ENCODE measurements around the gene ELN. TPM values are rescaled to one million over a fixed set of nuclear protein-coding genes. Genes with fewer than 3 reads are reported as not detected.
"Not testable (repeated sequence)": the region's sequence is repeated elsewhere in the genome, so short reads cannot be mapped to it uniquely, and the experiment has no call there.

ELN gene
- not detected in 2 replicates for total RNA-seq (2014; rRNA removed; shearing (Covaris generic); ENCODE audit: low replicate concordance)

- H4K20me1 ChIP-seq (ENCODE audit: insufficient read depth, low read depth, low read length) = no peaks in the 10 kb centered on the region
- H3K4me1 ChIP-seq (ENCODE audit: low read length) = no peaks in the 10 kb centered on the region; the same call in 1 of the 2 replicates
- no peaks in the 10 kb centered on the region for H3K79me2 ChIP-seq (ENCODE audit: low read length)
- no peaks in the 10 kb centered on the region for H3K36me3 ChIP-seq (ENCODE audit: insufficient read depth, low read length)
- H2AFZ ChIP-seq (ENCODE audit: low read length) = no peak within 1 kb of the TSS
- no peak within 1 kb of the TSS for H3K4me3 ChIP-seq (ENCODE audit: low read length)
- no peak within 1 kb of the TSS for H3K9ac ChIP-seq (ENCODE audit: low read length)
- H3K9me3 ChIP-seq (ENCODE audit: low read length) = no peaks in the 10 kb centered on the region
- H3K4me2 ChIP-seq (ENCODE audit: low read depth, low read length, poor library complexity, severe bottlenecking) = no peak within 1 kb of the TSS
- DNase-seq = no peak
- H3K9me2 ChIP-seq (replicated peaks; ENCODE audit: insufficient read depth, low read length) = no peaks in the 10 kb centered on the region
- H3K27ac ChIP-seq (ENCODE audit: low read length) = no peak within 1 kb of the TSS
- no peaks in the 10 kb centered on the region for H3K27me3 ChIP-seq (ENCODE audit: low read length)
Observed at GRCh38 chr7:74027683-74028320, at the start of gene ELN. Gene ELN, plus strand, starts transcription at chr7:74028173. Its CDS starts 15 bp downstream, at chr7:74028188.

- no peak overlapping the region for H3K9ac ChIP-seq (ENCODE audit: low read length)
Observed at GRCh38 chr7:73978661-73979563, 49.1 kb upstream of the ELN start.

GRCh38 chr7:73979656-73980055 lies 48.3 kb upstream of the ELN start:
- H3K36me3 ChIP-seq (ENCODE audit: insufficient read depth, low read length); H4K20me1 ChIP-seq (ENCODE audit: insufficient read depth, low read depth, low read length); H3K9ac ChIP-seq (ENCODE audit: low read length); H3K4me3 ChIP-seq (ENCODE audit: low read length); H2AFZ ChIP-seq (ENCODE audit: low read length); H3K27ac ChIP-seq (ENCODE audit: low read length); H3K27me3 ChIP-seq (ENCODE audit: low read length); H3K9me3 ChIP-seq (ENCODE audit: low read length); DNase-seq; H3K9me2 ChIP-seq (replicated peaks; ENCODE audit: insufficient read depth, low read length); H3K79me2 ChIP-seq (ENCODE audit: low read length); H3K4me2 ChIP-seq (ENCODE audit: low read depth, low read length, poor library complexity, severe bottlenecking): not testable (repeated sequence)
- peaks cover 11% of the 10 kb centered on the region for H3K4me1 ChIP-seq (ENCODE audit: low read length)

More at GRCh38 chr7:73978661-73979563, 49.1 kb upstream of the ELN start:
- H3K4me1 ChIP-seq (ENCODE audit: low read length) = peaks cover 11% of the 10 kb centered on the region
- H3K79me2 ChIP-seq (ENCODE audit: low read length) = no peaks in the 10 kb centered on the region
- H3K9me2 ChIP-seq (replicated peaks; ENCODE audit: insufficient read depth, low read length) = no peaks in the 10 kb centered on the region
- H3K36me3 ChIP-seq (ENCODE audit: insufficient read depth, low read length) = no peaks in the 10 kb centered on the region
- H3K27me3 ChIP-seq (ENCODE audit: low read length) = no peaks in the 10 kb centered on the region
- H3K4me3 ChIP-seq (ENCODE audit: low read length) = no peak overlapping the region
- no peak overlapping the region for H3K4me2 ChIP-seq (ENCODE audit: low read depth, low read length, poor library complexity, severe bottlenecking)
- no peak overlapping the region for H3K27ac ChIP-seq (ENCODE audit: low read length)
- H3K9me3 ChIP-seq (ENCODE audit: low read length) = no peaks in the 10 kb centered on the region
- H2AFZ ChIP-seq (ENCODE audit: low read length) = no peak overlapping the region
- DNase-seq = peak; percentile 92
- H4K20me1 ChIP-seq (ENCODE audit: insufficient read depth, low read depth, low read length) = 0 out of 2 replicates have a peak, but pooled peaks cover 2% of the 10 kb centered on the region

- no peaks in the 10 kb centered on the region for H3K9me2 ChIP-seq (replicated peaks; ENCODE audit: insufficient read depth, low read length)
- no peaks in the 10 kb centered on the region for H3K27me3 ChIP-seq (ENCODE audit: low read length)
- H3K9me3 ChIP-seq (ENCODE audit: low read length) = no peaks in the 10 kb centered on the region
- H3K4me2 ChIP-seq (ENCODE audit: low read depth, low read length, poor library complexity, severe bottlenecking) = no peak overlapping the region
- H3K79me2 ChIP-seq (ENCODE audit: low read length) = no peaks in the 10 kb centered on the region
- no peak overlapping the region for H3K9ac ChIP-seq (ENCODE audit: low read length)
- H3K27ac ChIP-seq (ENCODE audit: low read length) = no peak overlapping the region
- H2AFZ ChIP-seq (ENCODE audit: low read length) = no peak overlapping the region
- H3K36me3 ChIP-seq (ENCODE audit: insufficient read depth, low read length) = no peaks in the 10 kb centered on the region
- 0 out of 2 replicates have a peak, but pooled peaks cover 2% of the 10 kb centered on the region for H4K20me1 ChIP-seq (ENCODE audit: insufficient read depth, low read depth, low read length)
- DNase-seq = no peak
- H3K4me3 ChIP-seq (ENCODE audit: low read length) = no peak overlapping the region
- H3K4me1 ChIP-seq (ENCODE audit: low read length) = peaks cover 11% of the 10 kb centered on the region
Observed at GRCh38 chr7:73980206-73980605, 47.8 kb upstream of the ELN start.

- H3K9me3 ChIP-seq (ENCODE audit: low read length) = no peaks in the 10 kb centered on the region
- no peak overlapping the region for H2AFZ ChIP-seq (ENCODE audit: low read length)
- peaks cover 10% of the 10 kb centered on the region for H3K4me1 ChIP-seq (ENCODE audit: low read length)
- 0 out of 2 replicates have a peak, but pooled peaks cover 2% of the 10 kb centered on the region for H4K20me1 ChIP-seq (ENCODE audit: insufficient read depth, low read depth, low read length)
- H3K9ac ChIP-seq (ENCODE audit: low read length) = no peak overlapping the region
- H3K27ac ChIP-seq (ENCODE audit: low read length) = no peak overlapping the region
- no peaks in the 10 kb centered on the region for H3K27me3 ChIP-seq (ENCODE audit: low read length)
- H3K79me2 ChIP-seq (ENCODE audit: low read length) = no peaks in the 10 kb centered on the region
- DNase-seq = no peak
- no peak overlapping the region for H3K4me3 ChIP-seq (ENCODE audit: low read length)
- H3K4me2 ChIP-seq (ENCODE audit: low read depth, low read length, poor library complexity, severe bottlenecking) = no peak overlapping the region
- H3K9me2 ChIP-seq (replicated peaks; ENCODE audit: insufficient read depth, low read length) = no peaks in the 10 kb centered on the region
- H3K36me3 ChIP-seq (ENCODE audit: insufficient read depth, low read length) = no peaks in the 10 kb centered on the region
Observed at GRCh38 chr7:73981933-73982332, 46.0 kb upstream of the ELN start.

GRCh38 chr7:73983437-73984164 lies 44.4 kb upstream of the ELN start:
- Histone ChIP-seq H3K9ac (ENCODE audit: low read length) (no peak overlapping the region), H3K4me2 (ENCODE audit: low read depth, low read length, poor library complexity, severe bottlenecking) (no peak overlapping the region), H2AFZ (ENCODE audit: low read length) (no peak overlapping the region), H4K20me1 (ENCODE audit: insufficient read depth, low read depth, low read length) (no peaks in the 10 kb centered on the region), H3K27ac (ENCODE audit: low read length) (no peak overlapping the region), H3K79me2 (ENCODE audit: low read length) (no peaks in the 10 kb centered on the region), H3K4me3 (ENCODE audit: low read length) (no peak overlapping the region), H3K27me3 (ENCODE audit: low read length) (no peaks in the 10 kb centered on the region), H3K9me3 (ENCODE audit: low read length) (no peaks in the 10 kb centered on the region), H3K4me1 (ENCODE audit: low read length) (peaks cover 5% of the 10 kb centered on the region), H3K36me3 (ENCODE audit: insufficient read depth, low read length) (no peaks in the 10 kb centered on the region), H3K9me2 (replicated peaks; ENCODE audit: insufficient read depth, low read length) (no peaks in the 10 kb centered on the region)
- no peak for DNase-seq

GRCh38 chr7:73984481-73985205 lies 43.3 kb upstream of the ELN start:
- H3K9ac ChIP-seq (ENCODE audit: low read length) = no peak overlapping the region
- no peaks in the 10 kb centered on the region for H3K36me3 ChIP-seq (ENCODE audit: insufficient read depth, low read length)
- no peak overlapping the region for H2AFZ ChIP-seq (ENCODE audit: low read length)
- no peak for DNase-seq
- H4K20me1 ChIP-seq (ENCODE audit: insufficient read depth, low read depth, low read length) = no peaks in the 10 kb centered on the region
- no peaks in the 10 kb centered on the region for H3K27me3 ChIP-seq (ENCODE audit: low read length)
- no peaks in the 10 kb centered on the region for H3K9me3 ChIP-seq (ENCODE audit: low read length)
- H3K4me3 ChIP-seq (ENCODE audit: low read length) = no peak overlapping the region
- H3K4me2 ChIP-seq (ENCODE audit: low read depth, low read length, poor library complexity, severe bottlenecking) = no peak overlapping the region
- H3K9me2 ChIP-seq (replicated peaks; ENCODE audit: insufficient read depth, low read length) = no peaks in the 10 kb centered on the region
- H3K27ac ChIP-seq (ENCODE audit: low read length) = no peak overlapping the region
- H3K4me1 ChIP-seq (ENCODE audit: low read length) = no peaks in the 10 kb centered on the region
- no peaks in the 10 kb centered on the region for H3K79me2 ChIP-seq (ENCODE audit: low read length)

Measured in Karpas-422 (cell line).